CD4-positive, alpha-beta T cell treated with Interleukin-1 beta for 1 hour (primary cell): Measurements from ENCODE around the gene TRA2B.

Source experiments
- DNase-seq, 2 donors: peaks; one replicate each; pipeline ENCODE4 v3.0.0-alpha.2; 2020 to 2022

Gene TRA2B

GRCh38 chr3:185937689-185938374 lies at the start of gene TRA2B:
Gene TRA2B, minus strand, starts transcription at chr3:185938014. Its CDS starts 154 bp downstream, at chr3:185937860.
- DNase-seq, result peak; percentile 99

GRCh38 chr3:185986198-185986777 lies 48.5 kb upstream of the TRA2B start:
- DNase-seq, result peak in 1 of 2 donors; percentile 5

- no peak for DNase-seq
Observed at GRCh38 chr3:185984203-185984602, 46.4 kb upstream of the TRA2B start.

- DNase-seq, result peak; percentile 52 to 66
Observed at GRCh38 chr3:185983495-185984141, 45.8 kb upstream of the TRA2B start.

GRCh38 chr3:185982632-185983031 lies 44.8 kb upstream of the TRA2B start:
- DNase-seq, result no peak

- no peak for DNase-seq
Observed at GRCh38 chr3:185981621-185982020, 43.8 kb upstream of the TRA2B start.

- DNase-seq, result no peak
Observed at GRCh38 chr3:185979721-185980121, 41.9 kb upstream of the TRA2B start.

- DNase-seq, result no peak
Observed at GRCh38 chr3:185978516-185978915, 40.7 kb upstream of the TRA2B start.

- DNase-seq, result no peak
Observed at GRCh38 chr3:185977679-185978040, 39.8 kb upstream of the TRA2B start.

GRCh38 chr3:185976977-185977678 lies 39.3 kb upstream of the TRA2B start:
- peak; percentile 72 to 73 for DNase-seq

- no peak for DNase-seq
Observed at GRCh38 chr3:185976100-185976499, 38.3 kb upstream of the TRA2B start.

GRCh38 chr3:185971579-185971978 lies 33.8 kb upstream of the TRA2B start:
- no peak for DNase-seq

- DNase-seq, result no peak
Observed at GRCh38 chr3:185968168-185968567, 30.4 kb upstream of the TRA2B start.

- DNase-seq, result no peak
Observed at GRCh38 chr3:185966655-185967054, 28.8 kb upstream of the TRA2B start.

GRCh38 chr3:185965496-185965895 lies 27.7 kb upstream of the TRA2B start:
- no peak for DNase-seq

GRCh38 chr3:185961675-185962232 lies 23.9 kb upstream of the TRA2B start:
- no peak for DNase-seq

- no peak for DNase-seq
Observed at GRCh38 chr3:185960522-185961288, 22.9 kb upstream of the TRA2B start.

- DNase-seq, result no peak
Observed at GRCh38 chr3:185959609-185960521, 22.1 kb upstream of the TRA2B start.

- DNase-seq, result no peak
Observed at GRCh38 chr3:185958626-185959025, 20.8 kb upstream of the TRA2B start.

GRCh38 chr3:185956244-185956643 lies 18.4 kb upstream of the TRA2B start:
- DNase-seq, result no peak

GRCh38 chr3:185954366-185954723 lies 16.5 kb upstream of the TRA2B start:
- DNase-seq, result no peak

GRCh38 chr3:185950728-185951127 lies 12.9 kb upstream of the TRA2B start:
- no peak for DNase-seq
